ENCODE measurements around the gene TICAM2. TPM values are rescaled to one million over a fixed set of nuclear protein-coding genes. Genes with fewer than 3 reads are reported as not detected.

TICAM2 gene
- total and polyA plus RNA-seq, 2 donors (not counting 1 experiment from before 2014, with no cell fraction given) = 0.55 to 5.4 TPM

DNA sequence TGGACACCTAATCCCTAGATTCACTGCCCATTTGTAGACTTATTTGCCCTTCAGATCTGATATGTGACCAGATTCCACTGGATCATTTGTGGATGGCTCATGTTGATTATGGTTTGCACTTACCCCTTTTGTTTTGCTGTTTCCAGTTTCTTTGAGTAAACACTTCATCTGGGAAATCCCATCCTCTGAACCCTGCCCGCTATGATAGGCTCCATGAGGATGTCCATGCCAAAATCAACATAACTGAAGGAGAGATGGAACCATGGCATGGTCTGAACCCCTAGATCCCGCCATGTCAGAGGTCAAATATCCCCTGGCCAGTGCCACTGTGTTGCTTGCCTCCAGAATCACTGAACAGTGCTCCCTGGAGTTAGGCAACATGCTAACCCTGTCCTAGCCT, 46.0 kb downstream of the TICAM2 start:
- Histone ChIP-seq H3K79me2 (ENCODE audit: control insufficient read depth, insufficient read depth, low read length) (no peaks in the 10 kb centered on the region), H3K9ac (ENCODE audit: low read length) (no peak overlapping the region), H3K4me2 (replicated peaks; ENCODE audit: low read depth, low read length, poor library complexity, severe bottlenecking) (no peak overlapping the region), H4K20me1 (ENCODE audit: control insufficient read depth, insufficient read depth, low read length, poor library complexity, severe bottlenecking) (no peaks in the 10 kb centered on the region), H3K27ac (ENCODE audit: low read length in 2 of 2) (no peak overlapping the region), H3K4me1 (ENCODE audit: control insufficient read depth in 2 of 2, insufficient read depth in 2 of 2, low read length in 2 of 2) (no peaks in the 10 kb centered on the region), H2AFZ (ENCODE audit: insufficient read depth, low read depth, low read length, poor library complexity, severe bottlenecking) (no peak overlapping the region), H3K36me3 (replicated peaks in 1 of 2; ENCODE audit: control extremely low read depth in 1 of 2, control insufficient read depth in 1 of 2, extremely low read depth in 1 of 2, insufficient read depth in 2 of 2, low read length in 1 of 2) (no peaks in the 10 kb centered on the region), H3K27me3 (replicated peaks in 1 of 4; ENCODE audit: control extremely low read depth in 1 of 4, control insufficient read depth in 3 of 4, insufficient read depth in 4 of 4, low read length in 3 of 4) (no peaks in the 10 kb centered on the region), H3K9me3 (ENCODE audit: control extremely low read depth in 1 of 3, control insufficient read depth in 2 of 3, insufficient read depth in 1 of 3, low read length in 2 of 3) (peaks cover 0 to 3% (median 0%) of the 10 kb centered on the region in 3 donors), H3K4me3 (ENCODE audit: control extremely low read depth in 1 of 5, extremely low read depth in 1 of 5, insufficient read depth in 1 of 5, low read depth in 2 of 5, low read length in 4 of 5) (no peak overlapping the region)
- DNase-seq (no peak), ATAC-seq (ENCODE audit: low read depth) (no peak)
- intact Hi-C loops (cut with micrococcal nuclease) = no loop called here
- POLR2A ChIA-PET = no interaction called here
- Mint-ChIP-seq H3K27ac (no peak overlapping the region), H3K4me1 (no peaks in the 10 kb centered on the region), H3K9me3 (ENCODE audit: insufficient read depth) (no peaks in the 10 kb centered on the region), H3K27me3 (no peaks in the 10 kb centered on the region), H3K4me3 (no peak overlapping the region)
- 94% methylated on average over 2 of the region's 2 CpGs for WGBS (ENCODE audit: insufficient coverage)
- CTCF ChIA-PET = no interaction called here
- no peak for TF ChIP-seq EZH2 (IDR thresholded peaks at IDR 0.05; ENCODE audit: borderline replicate concordance, insufficient read depth, low read depth, low read length, poor library complexity, severe bottlenecking)
- TF ChIP-seq, protein P1, sequence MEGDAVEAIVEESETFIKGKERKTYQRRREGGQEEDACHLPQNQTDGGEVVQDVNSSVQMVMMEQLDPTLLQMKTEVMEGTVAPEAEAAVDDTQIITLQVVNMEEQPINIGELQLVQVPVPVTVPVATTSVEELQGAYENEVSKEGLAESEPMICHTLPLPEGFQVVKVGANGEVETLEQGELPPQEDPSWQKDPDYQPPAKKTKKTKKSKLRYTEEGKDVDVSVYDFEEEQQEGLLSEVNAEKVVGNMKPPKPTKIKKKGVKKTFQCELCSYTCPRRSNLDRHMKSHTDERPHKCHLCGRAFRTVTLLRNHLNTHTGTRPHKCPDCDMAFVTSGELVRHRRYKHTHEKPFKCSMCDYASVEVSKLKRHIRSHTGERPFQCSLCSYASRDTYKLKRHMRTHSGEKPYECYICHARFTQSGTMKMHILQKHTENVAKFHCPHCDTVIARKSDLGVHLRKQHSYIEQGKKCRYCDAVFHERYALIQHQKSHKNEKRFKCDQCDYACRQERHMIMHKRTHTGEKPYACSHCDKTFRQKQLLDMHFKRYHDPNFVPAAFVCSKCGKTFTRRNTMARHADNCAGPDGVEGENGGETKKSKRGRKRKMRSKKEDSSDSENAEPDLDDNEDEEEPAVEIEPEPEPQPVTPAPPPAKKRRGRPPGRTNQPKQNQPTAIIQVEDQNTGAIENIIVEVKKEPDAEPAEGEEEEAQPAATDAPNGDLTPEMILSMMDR (IDR thresholded peaks at IDR 0.05) = no peak

DNA sequence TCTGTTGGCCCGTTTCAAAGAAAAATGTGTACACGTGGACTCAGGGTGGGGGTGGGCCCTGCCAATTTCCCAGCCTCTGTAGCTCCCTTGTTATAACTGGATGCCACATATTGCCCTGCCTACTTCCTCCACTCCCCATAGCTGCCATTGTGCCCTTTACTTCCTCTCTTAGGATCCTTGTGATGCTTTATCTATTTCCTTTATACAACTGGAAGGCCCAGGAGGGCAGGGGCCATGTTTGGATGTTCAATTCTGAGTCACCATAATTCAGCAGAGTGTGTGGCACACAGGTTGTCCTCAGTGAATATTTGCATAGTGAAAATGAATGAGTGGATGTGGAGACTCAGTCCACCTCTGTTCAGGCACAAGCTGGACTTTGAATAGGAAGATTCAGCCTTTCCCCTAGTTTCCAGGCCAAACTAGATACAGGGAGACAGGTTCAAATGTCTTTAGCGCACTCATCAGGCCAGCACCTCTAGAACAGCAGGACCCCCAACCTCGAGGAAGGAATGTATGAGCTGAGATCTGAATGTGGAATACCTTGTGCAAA, 47.1 kb downstream of the TICAM2 start:
- no peaks in the 10 kb centered on the region for H3K27me3 Mint-ChIP-seq
- H3K79me2 ChIP-seq (ENCODE audit: control insufficient read depth, insufficient read depth, low read length) = no peaks in the 10 kb centered on the region
- H3K4me1 ChIP-seq (ENCODE audit: control insufficient read depth in 2 of 2, insufficient read depth in 2 of 2, low read length in 2 of 2) = no peaks in the 10 kb centered on the region
- ATAC-seq (ENCODE audit: low read depth) (no peak), DNase-seq (no peak)
- no peak overlapping the region for H3K4me3 ChIP-seq (ENCODE audit: control extremely low read depth in 1 of 5, extremely low read depth in 1 of 5, insufficient read depth in 1 of 5, low read depth in 2 of 5, low read length in 4 of 5)
- no peak overlapping the region for H3K27ac Mint-ChIP-seq
- no peaks in the 10 kb centered on the region for H3K4me1 Mint-ChIP-seq
- H2AFZ ChIP-seq (ENCODE audit: insufficient read depth, low read depth, low read length, poor library complexity, severe bottlenecking) = no peak overlapping the region
- WGBS (ENCODE audit: insufficient coverage) = 100% methylated on average over 2 of the region's 4 CpGs
- no peaks in the 10 kb centered on the region for H3K36me3 ChIP-seq (replicated peaks in 1 of 2; ENCODE audit: control extremely low read depth in 1 of 2, control insufficient read depth in 1 of 2, extremely low read depth in 1 of 2, insufficient read depth in 2 of 2, low read length in 1 of 2)
- ChIA-PET CTCF (interaction anchor here (0.9 to 1.2 kb wide), 2 partner anchors 15 to 19 kb away, joined by 3 to 5 read pairs; no protein-coding TSS in a partner anchor), POLR2A (no interaction called here)
- no peaks in the 10 kb centered on the region for H3K9me3 Mint-ChIP-seq (ENCODE audit: insufficient read depth)
- H3K27ac ChIP-seq (ENCODE audit: low read length in 2 of 2) = no peak overlapping the region
- no peak overlapping the region for H3K4me2 ChIP-seq (replicated peaks; ENCODE audit: low read depth, low read length, poor library complexity, severe bottlenecking)
- intact Hi-C loops (cut with micrococcal nuclease) = no loop called here
- no peaks in the 10 kb centered on the region for H3K27me3 ChIP-seq (replicated peaks in 1 of 4; ENCODE audit: control extremely low read depth in 1 of 4, control insufficient read depth in 3 of 4, insufficient read depth in 4 of 4, low read length in 3 of 4)
- no peak overlapping the region for H3K9ac ChIP-seq (ENCODE audit: low read length)
- H3K4me3 Mint-ChIP-seq = no peak overlapping the region
- no peaks in the 10 kb centered on the region for H3K9me3 ChIP-seq (ENCODE audit: control extremely low read depth in 1 of 3, control insufficient read depth in 2 of 3, insufficient read depth in 1 of 3, low read length in 2 of 3)
- no peaks in the 10 kb centered on the region for H4K20me1 ChIP-seq (ENCODE audit: control insufficient read depth, insufficient read depth, low read length, poor library complexity, severe bottlenecking)
- TF ChIP-seq EZH2 (IDR thresholded peaks at IDR 0.05; ENCODE audit: borderline replicate concordance, insufficient read depth, low read depth, low read length, poor library complexity, severe bottlenecking) = no peak

All from B cell (primary cell).